GM23338 (cell line): ENCODE results near the gene OR2J3. TPM values are rescaled to one million over a fixed set of nuclear protein-coding genes. Genes with fewer than 3 reads are reported as not detected.

ENCODE experiments used
- ATAC-seq: fragments of 200-7000 bp; cut with Tn5 transposase; 3 replicates; pipeline ENCODE4 v1.9.1; 2020
- DNase-seq: peaks from one replicate; pipeline ENCODE4 v3.0.0-alpha.2; 2015; ENCODE audit warnings: low spot score
- H2AFZ ChIP-seq: fragments of 200-600 bp; sonication (generic); 2 replicates; pipeline ENCODE4 v1.8.0; 2016; ENCODE audit warnings: antibody characterized with exemption, mild to moderate bottlenecking, moderate library complexity
- H3F3A ChIP-seq: fragments of 200-600 bp; sonication (generic); replicated peaks from 2 replicates; pipeline ENCODE4 v1.8.0; 2017; ENCODE audit warnings: antibody characterized with exemption, mixed run types, low read depth
- H3K27ac ChIP-seq: fragments of 200-600 bp; sonication (generic); 2 replicates; pipeline ENCODE4 v1.6.1; 2016; ENCODE audit warnings: low read depth
- H3K27me3 ChIP-seq: fragments of 200-600 bp; sonication (generic); 2 replicates; pipeline ENCODE4 v1.8.0; 2016; ENCODE audit warnings: mild to moderate bottlenecking, mixed run types, moderate library complexity; ENCODE audit not compliant: insufficient read depth
- H3K36me3 ChIP-seq: fragments of 200-600 bp; sonication (generic); 2 replicates; pipeline ENCODE4 v1.8.0; 2016; ENCODE audit warnings: mild to moderate bottlenecking; ENCODE audit not compliant: insufficient read depth
- H3K4me1 ChIP-seq: fragments of 200-600 bp; sonication (generic); 2 replicates; pipeline ENCODE4 v1.8.0; 2016; ENCODE audit warnings: mild to moderate bottlenecking, moderate library complexity; ENCODE audit not compliant: insufficient read depth
- H3K4me2 ChIP-seq: fragments of 200-600 bp; sonication (generic); 2 replicates; pipeline ENCODE4 v1.7.1; 2017; ENCODE audit warnings: mixed run types
- H3K4me3 ChIP-seq: fragments of 200-600 bp; sonication (generic); 2 replicates; pipeline ENCODE4 v1.6.1; 2016; ENCODE audit warnings: mixed run types
- H3K79me2 ChIP-seq: fragments of 200-600 bp; sonication (generic); replicated peaks from 2 replicates; pipeline ENCODE4 v1.8.0; 2017; ENCODE audit warnings: mild to moderate bottlenecking; ENCODE audit not compliant: insufficient read depth
- H3K9me2 ChIP-seq: fragments of 200-600 bp; sonication (generic); 2 replicates; pipeline ENCODE4 v1.8.0; 2017; ENCODE audit not compliant: insufficient read depth
- H4K20me1 ChIP-seq: fragments of 200-600 bp; sonication (generic); replicated peaks from 2 replicates; pipeline ENCODE4 v1.8.0; 2017; ENCODE audit warnings: mild to moderate bottlenecking; ENCODE audit not compliant: insufficient read depth
- H3K27ac Mint-ChIP-seq: 2 replicates; pipeline ENCODE4 v1.8.0; 2020; ENCODE audit warnings: inconsistent platforms, mild to moderate bottlenecking, moderate library complexity, mixed read lengths
- H3K27me3 Mint-ChIP-seq: 3 replicates; pipeline ENCODE4 v1.8.0; 2022; ENCODE audit warnings: low read depth, mild to moderate bottlenecking, moderate library complexity, mixed read lengths, inconsistent platforms; ENCODE audit not compliant: insufficient read depth, poor library complexity
- H3K36me3 Mint-ChIP-seq: 3 replicates; pipeline ENCODE4 v1.8.0; 2021; ENCODE audit warnings: low read depth, mild to moderate bottlenecking, inconsistent platforms, moderate library complexity, mixed read lengths
- H3K4me1 Mint-ChIP-seq: 3 replicates; pipeline ENCODE4 v1.8.0; 2020; ENCODE audit warnings: mild to moderate bottlenecking, inconsistent platforms, mixed read lengths
- H3K4me3 Mint-ChIP-seq: 3 replicates; pipeline ENCODE4 v1.8.0; 2021; ENCODE audit warnings: moderate library complexity, mild to moderate bottlenecking, inconsistent platforms, mixed read lengths
- H3K9me3 Mint-ChIP-seq: 3 replicates; pipeline ENCODE4 v1.8.0; 2020; ENCODE audit warnings: moderate library complexity, mild to moderate bottlenecking, inconsistent platforms, mixed read lengths
- CREB1 ChIP-seq: fragments of 250-450 bp; sonication (Bioruptor Pico); IDR thresholded peaks from 2 replicates; pipeline ENCODE4 v1.5.0; 2020; ENCODE audit warnings: low read depth, mild to moderate bottlenecking, moderate library complexity
- CTCF ChIP-seq, 2 experiments: fragments of 200-600 bp in 1 of 2; sonication (generic) in 1 of 2; conservative IDR thresholded peaks; 2 replicates each; pipeline versions ENCODE4 v1.5.1 to v1.6.1; 2016 to 2017; ENCODE audit warnings: antibody characterized with exemption in 2 of 2, low read depth in 2 of 2, mild to moderate bottlenecking in 2 of 2, moderate library complexity in 1 of 2
- EZH2 ChIP-seq: fragments of 200-600 bp; sonication (generic); IDR thresholded peaks from one replicate; pipeline ENCODE4 v1.8.0; 2017; ENCODE audit warnings: antibody characterized with exemption, mild to moderate bottlenecking, low read depth; ENCODE audit not compliant: unreplicated experiment
- EZH2phosphoT487 ChIP-seq: fragments of 200-600 bp; sonication (generic); IDR thresholded peaks from one replicate; pipeline ENCODE4 v1.8.1; 2018; ENCODE audit warnings: antibody characterized with exemption; ENCODE audit not compliant: unreplicated experiment
- JUNB ChIP-seq: IDR thresholded peaks from one replicate; pipeline ENCODE4 v1.6.1; 2016; ENCODE audit warnings: antibody characterized with exemption; ENCODE audit not compliant: unreplicated experiment
- NANOG ChIP-seq: IDR thresholded peaks from 2 replicates; pipeline ENCODE4 v1.6.1; 2016; ENCODE audit warnings: antibody characterized with exemption, borderline replicate concordance
- POLR2AphosphoS5 ChIP-seq: IDR thresholded peaks from 2 replicates; pipeline ENCODE4 v1.6.1; 2016; ENCODE audit warnings: antibody characterized with exemption, low read depth
- STAT1 ChIP-seq: IDR thresholded peaks from one replicate; pipeline ENCODE4 v1.6.1; 2016; ENCODE audit warnings: antibody characterized with exemption; ENCODE audit not compliant: unreplicated experiment
- ZNF114 ChIP-seq: fragments of 250-450 bp; sonication (Bioruptor Pico); IDR thresholded peaks from 2 replicates; pipeline ENCODE4 v1.5.0; 2020; ENCODE audit warnings: mild to moderate bottlenecking, moderate library complexity
- ZNF331 ChIP-seq: fragments of 250-450 bp; sonication (Bioruptor Pico); IDR thresholded peaks from 2 replicates; pipeline ENCODE4 v1.5.0; 2020; ENCODE audit warnings: low read depth, mild to moderate bottlenecking, moderate library complexity
- polyA plus RNA-seq: library from polyadenylated mRNA; unstranded; fragments of >200 nt; fragmentation: Nextera tagmentation; extraction: Ambion mirVana; gene quantifications from 2 replicates; pipeline ENCODE4 v1.2.1, GENCODE V29; 2016
- total RNA-seq: library from RNA; depleted of rRNA; stranded (reverse); fragments of >200 nt; shearing (Covaris generic); gene quantifications from 2 replicates; pipeline ENCODE4 v1.2.3, GENCODE V29; 2014
- TF ChIP-seq, protein P1 (sequence below): fragments of 250-450 bp; sonication (Bioruptor Pico); IDR thresholded peaks from 2 replicates; pipeline ENCODE4 v1.5.0; 2020; ENCODE audit warnings: mild to moderate bottlenecking, moderate library complexity
- TF ChIP-seq, protein P2 (sequence below): IDR thresholded peaks from 2 replicates; pipeline ENCODE4 v1.6.1; 2016; ENCODE audit warnings: antibody characterized with exemption
- TF ChIP-seq, protein P3 (sequence below): IDR thresholded peaks from one replicate; pipeline ENCODE4 v1.6.1; 2018; ENCODE audit warnings: antibody characterized with exemption; ENCODE audit not compliant: unreplicated experiment

OR2J3 gene
- total and polyA plus RNA-seq, 2 experiments from 2014 or later: 0.35 TPM; not detected in 1

- no peak overlapping the region for H3K27ac ChIP-seq
- H3K4me1 ChIP-seq: peaks cover 3% of the 10 kb centered on the region; the same call in 1 of the 2 replicates
- DNase-seq (no peak), ATAC-seq (no peak)
- peaks cover 26% of the 10 kb centered on the region for H3K9me3 Mint-ChIP-seq
- no peaks in the 10 kb centered on the region for H4K20me1 ChIP-seq
- TF ChIP-seq, protein P1, sequence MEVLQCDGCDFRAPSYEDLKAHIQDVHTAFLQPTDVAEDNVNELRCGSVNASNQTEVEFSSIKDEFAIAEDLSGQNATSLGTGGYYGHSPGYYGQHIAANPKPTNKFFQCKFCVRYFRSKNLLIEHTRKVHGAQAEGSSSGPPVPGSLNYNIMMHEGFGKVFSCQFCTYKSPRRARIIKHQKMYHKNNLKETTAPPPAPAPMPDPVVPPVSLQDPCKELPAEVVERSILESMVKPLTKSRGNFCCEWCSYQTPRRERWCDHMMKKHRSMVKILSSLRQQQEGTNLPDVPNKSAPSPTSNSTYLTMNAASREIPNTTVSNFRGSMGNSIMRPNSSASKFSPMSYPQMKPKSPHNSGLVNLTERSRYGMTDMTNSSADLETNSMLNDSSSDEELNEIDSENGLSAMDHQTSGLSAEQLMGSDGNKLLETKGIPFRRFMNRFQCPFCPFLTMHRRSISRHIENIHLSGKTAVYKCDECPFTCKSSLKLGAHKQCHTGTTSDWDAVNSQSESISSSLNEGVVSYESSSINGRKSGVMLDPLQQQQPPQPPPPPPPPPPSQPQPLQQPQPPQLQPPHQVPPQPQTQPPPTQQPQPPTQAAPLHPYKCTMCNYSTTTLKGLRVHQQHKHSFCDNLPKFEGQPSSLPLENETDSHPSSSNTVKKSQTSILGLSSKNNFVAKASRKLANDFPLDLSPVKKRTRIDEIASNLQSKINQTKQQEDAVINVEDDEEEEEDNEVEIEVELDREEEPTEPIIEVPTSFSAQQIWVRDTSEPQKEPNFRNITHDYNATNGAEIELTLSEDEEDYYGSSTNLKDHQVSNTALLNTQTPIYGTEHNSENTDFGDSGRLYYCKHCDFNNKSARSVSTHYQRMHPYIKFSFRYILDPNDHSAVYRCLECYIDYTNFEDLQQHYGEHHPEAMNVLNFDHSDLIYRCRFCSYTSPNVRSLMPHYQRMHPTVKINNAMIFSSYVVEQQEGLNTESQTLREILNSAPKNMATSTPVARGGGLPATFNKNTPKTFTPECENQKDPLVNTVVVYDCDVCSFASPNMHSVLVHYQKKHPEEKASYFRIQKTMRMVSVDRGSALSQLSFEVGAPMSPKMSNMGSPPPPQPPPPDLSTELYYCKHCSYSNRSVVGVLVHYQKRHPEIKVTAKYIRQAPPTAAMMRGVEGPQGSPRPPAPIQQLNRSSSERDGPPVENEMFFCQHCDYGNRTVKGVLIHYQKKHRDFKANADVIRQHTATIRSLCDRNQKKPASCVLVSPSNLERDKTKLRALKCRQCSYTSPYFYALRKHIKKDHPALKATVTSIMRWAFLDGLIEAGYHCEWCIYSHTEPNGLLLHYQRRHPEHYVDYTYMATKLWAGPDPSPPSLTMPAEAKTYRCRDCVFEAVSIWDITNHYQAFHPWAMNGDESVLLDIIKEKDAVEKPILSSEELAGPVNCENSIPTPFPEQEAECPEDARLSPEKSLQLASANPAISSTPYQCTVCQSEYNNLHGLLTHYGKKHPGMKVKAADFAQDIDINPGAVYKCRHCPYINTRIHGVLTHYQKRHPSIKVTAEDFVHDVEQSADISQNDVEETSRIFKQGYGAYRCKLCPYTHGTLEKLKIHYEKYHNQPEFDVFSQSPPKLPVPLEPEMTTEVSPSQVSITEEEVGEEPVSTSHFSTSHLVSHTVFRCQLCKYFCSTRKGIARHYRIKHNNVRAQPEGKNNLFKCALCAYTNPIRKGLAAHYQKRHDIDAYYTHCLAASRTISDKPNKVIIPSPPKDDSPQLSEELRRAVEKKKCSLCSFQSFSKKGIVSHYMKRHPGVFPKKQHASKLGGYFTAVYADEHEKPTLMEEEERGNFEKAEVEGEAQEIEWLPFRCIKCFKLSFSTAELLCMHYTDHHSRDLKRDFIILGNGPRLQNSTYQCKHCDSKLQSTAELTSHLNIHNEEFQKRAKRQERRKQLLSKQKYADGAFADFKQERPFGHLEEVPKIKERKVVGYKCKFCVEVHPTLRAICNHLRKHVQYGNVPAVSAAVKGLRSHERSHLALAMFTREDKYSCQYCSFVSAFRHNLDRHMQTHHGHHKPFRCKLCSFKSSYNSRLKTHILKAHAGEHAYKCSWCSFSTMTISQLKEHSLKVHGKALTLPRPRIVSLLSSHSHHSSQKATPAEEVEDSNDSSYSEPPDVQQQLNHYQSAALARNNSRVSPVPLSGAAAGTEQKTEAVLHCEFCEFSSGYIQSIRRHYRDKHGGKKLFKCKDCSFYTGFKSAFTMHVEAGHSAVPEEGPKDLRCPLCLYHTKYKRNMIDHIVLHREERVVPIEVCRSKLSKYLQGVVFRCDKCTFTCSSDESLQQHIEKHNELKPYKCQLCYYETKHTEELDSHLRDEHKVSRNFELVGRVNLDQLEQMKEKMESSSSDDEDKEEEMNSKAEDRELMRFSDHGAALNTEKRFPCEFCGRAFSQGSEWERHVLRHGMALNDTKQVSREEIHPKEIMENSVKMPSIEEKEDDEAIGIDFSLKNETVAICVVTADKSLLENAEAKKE (CRISPR knock-in tag): no peak
- TF ChIP-seq ZNF114: no peak
- TF ChIP-seq EZH2phosphoT487: no peak
- TF ChIP-seq, protein P2, sequence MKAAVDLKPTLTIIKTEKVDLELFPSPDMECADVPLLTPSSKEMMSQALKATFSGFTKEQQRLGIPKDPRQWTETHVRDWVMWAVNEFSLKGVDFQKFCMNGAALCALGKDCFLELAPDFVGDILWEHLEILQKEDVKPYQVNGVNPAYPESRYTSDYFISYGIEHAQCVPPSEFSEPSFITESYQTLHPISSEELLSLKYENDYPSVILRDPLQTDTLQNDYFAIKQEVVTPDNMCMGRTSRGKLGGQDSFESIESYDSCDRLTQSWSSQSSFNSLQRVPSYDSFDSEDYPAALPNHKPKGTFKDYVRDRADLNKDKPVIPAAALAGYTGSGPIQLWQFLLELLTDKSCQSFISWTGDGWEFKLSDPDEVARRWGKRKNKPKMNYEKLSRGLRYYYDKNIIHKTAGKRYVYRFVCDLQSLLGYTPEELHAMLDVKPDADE: no peak
- TF ChIP-seq EZH2: no peak
- no peak for TF ChIP-seq ZNF331 (CRISPR knock-in tag)
- TF ChIP-seq STAT1: no peak
- TF ChIP-seq POLR2AphosphoS5: no peak
- TF ChIP-seq JUNB: no peak
- TF ChIP-seq NANOG: no peak
- no peak for TF ChIP-seq CTCF (conservative IDR thresholded peaks at IDR 0.05; ENCODE audit: low read depth in 2 of 2)
- TF ChIP-seq, protein P3, sequence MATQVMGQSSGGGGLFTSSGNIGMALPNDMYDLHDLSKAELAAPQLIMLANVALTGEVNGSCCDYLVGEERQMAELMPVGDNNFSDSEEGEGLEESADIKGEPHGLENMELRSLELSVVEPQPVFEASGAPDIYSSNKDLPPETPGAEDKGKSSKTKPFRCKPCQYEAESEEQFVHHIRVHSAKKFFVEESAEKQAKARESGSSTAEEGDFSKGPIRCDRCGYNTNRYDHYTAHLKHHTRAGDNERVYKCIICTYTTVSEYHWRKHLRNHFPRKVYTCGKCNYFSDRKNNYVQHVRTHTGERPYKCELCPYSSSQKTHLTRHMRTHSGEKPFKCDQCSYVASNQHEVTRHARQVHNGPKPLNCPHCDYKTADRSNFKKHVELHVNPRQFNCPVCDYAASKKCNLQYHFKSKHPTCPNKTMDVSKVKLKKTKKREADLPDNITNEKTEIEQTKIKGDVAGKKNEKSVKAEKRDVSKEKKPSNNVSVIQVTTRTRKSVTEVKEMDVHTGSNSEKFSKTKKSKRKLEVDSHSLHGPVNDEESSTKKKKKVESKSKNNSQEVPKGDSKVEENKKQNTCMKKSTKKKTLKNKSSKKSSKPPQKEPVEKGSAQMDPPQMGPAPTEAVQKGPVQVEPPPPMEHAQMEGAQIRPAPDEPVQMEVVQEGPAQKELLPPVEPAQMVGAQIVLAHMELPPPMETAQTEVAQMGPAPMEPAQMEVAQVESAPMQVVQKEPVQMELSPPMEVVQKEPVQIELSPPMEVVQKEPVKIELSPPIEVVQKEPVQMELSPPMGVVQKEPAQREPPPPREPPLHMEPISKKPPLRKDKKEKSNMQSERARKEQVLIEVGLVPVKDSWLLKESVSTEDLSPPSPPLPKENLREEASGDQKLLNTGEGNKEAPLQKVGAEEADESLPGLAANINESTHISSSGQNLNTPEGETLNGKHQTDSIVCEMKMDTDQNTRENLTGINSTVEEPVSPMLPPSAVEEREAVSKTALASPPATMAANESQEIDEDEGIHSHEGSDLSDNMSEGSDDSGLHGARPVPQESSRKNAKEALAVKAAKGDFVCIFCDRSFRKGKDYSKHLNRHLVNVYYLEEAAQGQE: no peak
- TF ChIP-seq CREB1 (CRISPR knock-in tag): no peak
- no peak overlapping the region for H3K4me3 Mint-ChIP-seq
- no peaks in the 10 kb centered on the region for H3K79me2 ChIP-seq
- no peak overlapping the region for H2AFZ ChIP-seq
- peaks cover 9% of the 10 kb centered on the region; the same call in 2 of the 3 replicates for H3K36me3 Mint-ChIP-seq
- no peaks in the 10 kb centered on the region for H3F3A ChIP-seq
- no peak overlapping the region for H3K4me3 ChIP-seq
- H3K4me2 ChIP-seq: no peak overlapping the region
- no peaks in the 10 kb centered on the region for H3K4me1 Mint-ChIP-seq
- H3K27me3 Mint-ChIP-seq: no peaks in the 10 kb centered on the region
- H3K27me3 ChIP-seq: no peaks in the 10 kb centered on the region
- H3K27ac Mint-ChIP-seq: no peak overlapping the region
- no peaks in the 10 kb centered on the region for H3K36me3 ChIP-seq
- no peaks in the 10 kb centered on the region for H3K9me2 ChIP-seq
These were observed 33.7 kb downstream of the OR2J3 start for GRCh38 chr6:29141606-29142005.
